Measurements from ENCODE around the gene HMCN1. TPM values are rescaled to one million over a fixed set of nuclear protein-coding genes. Genes with fewer than 3 reads are reported as not detected.
"Not testable (repeated sequence)": the region's sequence is repeated elsewhere in the genome, so short reads cannot be mapped to it uniquely, and the experiment has no call there.

The HMCN1 gene
- total RNA-seq, 2 donors from 2014 or later, result 6.5 to 7.4 TPM

GRCh38 chr1:186154651-186155050 lies 420.5 kb downstream of the HMCN1 start:
- peaks cover 4% of the 10 kb centered on the region for H3K9me3 Mint-ChIP-seq
- no peak overlapping the region for H3K27ac Mint-ChIP-seq

GRCh38 chr1:186155594-186155993 lies 421.4 kb downstream of the HMCN1 start:
- Histone ChIP-seq H3K9ac (ENCODE audit: extremely low read depth, low read length, poor library complexity, severe bottlenecking) (no peak overlapping the region), H3K36me3 (ENCODE audit: control insufficient read depth, insufficient read depth, low read length) (no peaks in the 10 kb centered on the region), H3K4me3 (ENCODE audit: low read length) (no peak overlapping the region), H3K4me1 (ENCODE audit: control insufficient read depth, insufficient read depth, low read length) (peaks cover 3% of the 10 kb centered on the region), H3K27ac (ENCODE audit: low read depth, low read length) (no peak overlapping the region), H3K9me3 (ENCODE audit: control insufficient read depth, low read length) (no peaks in the 10 kb centered on the region), H3K27me3 (ENCODE audit: control insufficient read depth, insufficient read depth, low read length, poor library complexity, severe bottlenecking) (no peaks in the 10 kb centered on the region)
- Mint-ChIP-seq H3K27ac (no peak overlapping the region), H3K27me3 (ENCODE audit: insufficient read depth) (no peaks in the 10 kb centered on the region), H3K36me3 (ENCODE audit: low read depth) (no peaks in the 10 kb centered on the region), H3K4me1 (peaks cover 6% of the 10 kb centered on the region), H3K4me3 (no peak overlapping the region), H3K9me3 (peaks cover 4% of the 10 kb centered on the region)
- no peak for DNase-seq
- TF ChIP-seq, protein P1, sequence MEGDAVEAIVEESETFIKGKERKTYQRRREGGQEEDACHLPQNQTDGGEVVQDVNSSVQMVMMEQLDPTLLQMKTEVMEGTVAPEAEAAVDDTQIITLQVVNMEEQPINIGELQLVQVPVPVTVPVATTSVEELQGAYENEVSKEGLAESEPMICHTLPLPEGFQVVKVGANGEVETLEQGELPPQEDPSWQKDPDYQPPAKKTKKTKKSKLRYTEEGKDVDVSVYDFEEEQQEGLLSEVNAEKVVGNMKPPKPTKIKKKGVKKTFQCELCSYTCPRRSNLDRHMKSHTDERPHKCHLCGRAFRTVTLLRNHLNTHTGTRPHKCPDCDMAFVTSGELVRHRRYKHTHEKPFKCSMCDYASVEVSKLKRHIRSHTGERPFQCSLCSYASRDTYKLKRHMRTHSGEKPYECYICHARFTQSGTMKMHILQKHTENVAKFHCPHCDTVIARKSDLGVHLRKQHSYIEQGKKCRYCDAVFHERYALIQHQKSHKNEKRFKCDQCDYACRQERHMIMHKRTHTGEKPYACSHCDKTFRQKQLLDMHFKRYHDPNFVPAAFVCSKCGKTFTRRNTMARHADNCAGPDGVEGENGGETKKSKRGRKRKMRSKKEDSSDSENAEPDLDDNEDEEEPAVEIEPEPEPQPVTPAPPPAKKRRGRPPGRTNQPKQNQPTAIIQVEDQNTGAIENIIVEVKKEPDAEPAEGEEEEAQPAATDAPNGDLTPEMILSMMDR (conservative IDR thresholded peaks at IDR 0.05), result peak; percentile 69
- WGBS, 2 experiments (ENCODE audit: insufficient coverage in 1 of 2, insufficient read length in 1 of 2), result 86% methylated on average over 1 of the region's 1 CpG; no CpG with 5 or more reads in 1 of the 2 experiments

More at GRCh38 chr1:186154651-186155050, 420.5 kb downstream of the HMCN1 start:
- no peaks in the 10 kb centered on the region for H3K36me3 Mint-ChIP-seq (ENCODE audit: low read depth)
- TF ChIP-seq, protein P1 (conservative IDR thresholded peaks at IDR 0.05), result no peak
- 100% methylated on average over 1 of the region's 1 CpG; no CpG with 5 or more reads in 1 of the 2 experiments for WGBS, 2 experiments (ENCODE audit: insufficient coverage in 1 of 2, insufficient read length in 1 of 2)
- H3K4me3 Mint-ChIP-seq, result no peak overlapping the region
- H3K27me3 Mint-ChIP-seq (ENCODE audit: insufficient read depth), result no peaks in the 10 kb centered on the region
- DNase-seq, result no peak
- peaks cover 3% of the 10 kb centered on the region for H3K4me1 ChIP-seq (ENCODE audit: control insufficient read depth, insufficient read depth, low read length)
- no peak overlapping the region for H3K9ac ChIP-seq (ENCODE audit: extremely low read depth, low read length, poor library complexity, severe bottlenecking)
- peaks cover 6% of the 10 kb centered on the region for H3K4me1 Mint-ChIP-seq
- H3K36me3 ChIP-seq (ENCODE audit: control insufficient read depth, insufficient read depth, low read length), result no peaks in the 10 kb centered on the region
- no peaks in the 10 kb centered on the region for H3K9me3 ChIP-seq (ENCODE audit: control insufficient read depth, low read length)
- no peak overlapping the region for H3K27ac ChIP-seq (ENCODE audit: low read depth, low read length)
- H3K4me3 ChIP-seq (ENCODE audit: low read length), result no peak overlapping the region
- no peaks in the 10 kb centered on the region for H3K27me3 ChIP-seq (ENCODE audit: control insufficient read depth, insufficient read depth, low read length, poor library complexity, severe bottlenecking)

- not testable (repeated sequence) for DNase-seq; H3K27ac ChIP-seq (ENCODE audit: low read depth, low read length); H3K9me3 ChIP-seq (ENCODE audit: control insufficient read depth, low read length); H3K4me1 Mint-ChIP-seq; H3K27me3 ChIP-seq (ENCODE audit: control insufficient read depth, insufficient read depth, low read length, poor library complexity, severe bottlenecking); H3K36me3 ChIP-seq (ENCODE audit: control insufficient read depth, insufficient read depth, low read length); H3K27ac Mint-ChIP-seq; H3K36me3 Mint-ChIP-seq (ENCODE audit: low read depth); H3K4me1 ChIP-seq (ENCODE audit: control insufficient read depth, insufficient read depth, low read length); H3K9ac ChIP-seq (ENCODE audit: extremely low read depth, low read length, poor library complexity, severe bottlenecking); H3K4me3 ChIP-seq (ENCODE audit: low read length); H3K27me3 Mint-ChIP-seq (ENCODE audit: insufficient read depth); H3K4me3 Mint-ChIP-seq
- WGBS, 2 experiments (ENCODE audit: insufficient coverage in 1 of 2, insufficient read length in 1 of 2), result 89 to 92% methylated on average over 2 to 7 of the region's 7 CpGs
- H3K9me3 Mint-ChIP-seq, result peaks cover 26% of the 10 kb centered on the region
These were observed 428.7 kb downstream of the HMCN1 start for GRCh38 chr1:186162895-186163294.

- Mint-ChIP-seq H3K27ac (no peak overlapping the region), H3K9me3 (peaks cover 21% of the 10 kb centered on the region), H3K36me3 (ENCODE audit: low read depth) (peaks cover 7% of the 10 kb centered on the region), H3K27me3 (ENCODE audit: insufficient read depth) (no peaks in the 10 kb centered on the region), H3K4me1 (no peaks in the 10 kb centered on the region), H3K4me3 (no peak overlapping the region)
- TF ChIP-seq, protein P1 (conservative IDR thresholded peaks at IDR 0.05), result no peak
- no peaks in the 10 kb centered on the region for H3K36me3 ChIP-seq (ENCODE audit: control insufficient read depth, insufficient read depth, low read length)
- DNase-seq, result no peak
- no peak overlapping the region for H3K4me3 ChIP-seq (ENCODE audit: low read length)
- no peak overlapping the region for H3K9ac ChIP-seq (ENCODE audit: extremely low read depth, low read length, poor library complexity, severe bottlenecking)
- 80 to 89% methylated on average over 1 to 3 of the region's 3 CpGs for WGBS, 2 experiments (ENCODE audit: insufficient coverage in 1 of 2, insufficient read length in 1 of 2)
- peaks cover 9% of the 10 kb centered on the region for H3K9me3 ChIP-seq (ENCODE audit: control insufficient read depth, low read length)
- H3K27ac ChIP-seq (ENCODE audit: low read depth, low read length), result no peak overlapping the region
- H3K27me3 ChIP-seq (ENCODE audit: control insufficient read depth, insufficient read depth, low read length, poor library complexity, severe bottlenecking), result no peaks in the 10 kb centered on the region
- peaks cover 2% of the 10 kb centered on the region for H3K4me1 ChIP-seq (ENCODE audit: control insufficient read depth, insufficient read depth, low read length)
These were observed 430.6 kb downstream of the HMCN1 start for GRCh38 chr1:186164773-186165172.

Data from endodermal cell (in vitro differentiated cells).